GM19239 (cell line): ENCODE measurements around the gene MAGIX.
A peak's percentile ranks its signal among the peaks of the same experiment; 100 is the strongest.

Source experiments
- DNase-seq: peaks from one replicate; pipeline ENCODE4 v3.0.0; 2011; ENCODE audit warnings: low spot score; ENCODE audit not compliant: insufficient read length
- FAIRE-seq: peaks from 2 replicates; lab custom pipeline; 2011; peaks lifted over from hg19 to GRCh38; lab: Jason Lieb, UNC

The MAGIX gene

GRCh38 chrX:49199906-49200771, 37.6 kb downstream of the MAGIX start, which contains the start of gene SYP:
Gene SYP, minus strand, starts transcription at chrX:49200193. Its CDS starts 7 bp downstream, at chrX:49200186.
- FAIRE-seq (peak; percentile 92), DNase-seq (peak; percentile 77)

GRCh38 chrX:49202022-49202421, 39.5 kb downstream of the MAGIX start:
- no peak for DNase-seq
- no peak for FAIRE-seq

DNA sequence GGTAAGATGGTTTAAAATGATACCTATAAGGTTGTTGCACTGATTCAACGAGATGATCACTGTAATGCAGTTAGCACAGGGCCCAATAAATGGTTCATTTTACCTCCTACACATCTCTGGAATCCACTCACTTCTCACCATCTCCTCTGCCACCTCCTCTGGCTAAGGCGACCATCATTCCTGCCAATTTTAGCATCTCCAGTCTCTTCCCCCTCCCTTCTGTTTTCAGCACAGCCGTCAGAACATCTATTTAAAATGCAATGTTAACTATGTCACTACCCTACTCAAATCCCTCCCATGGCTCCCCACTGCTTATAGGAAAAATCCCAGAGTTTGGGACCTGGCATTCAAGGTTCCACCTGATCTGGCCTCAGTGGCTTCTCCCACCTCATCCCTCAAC, 41.0 kb downstream of the MAGIX start:
- FAIRE-seq (no peak), DNase-seq (no peak)

DNA sequence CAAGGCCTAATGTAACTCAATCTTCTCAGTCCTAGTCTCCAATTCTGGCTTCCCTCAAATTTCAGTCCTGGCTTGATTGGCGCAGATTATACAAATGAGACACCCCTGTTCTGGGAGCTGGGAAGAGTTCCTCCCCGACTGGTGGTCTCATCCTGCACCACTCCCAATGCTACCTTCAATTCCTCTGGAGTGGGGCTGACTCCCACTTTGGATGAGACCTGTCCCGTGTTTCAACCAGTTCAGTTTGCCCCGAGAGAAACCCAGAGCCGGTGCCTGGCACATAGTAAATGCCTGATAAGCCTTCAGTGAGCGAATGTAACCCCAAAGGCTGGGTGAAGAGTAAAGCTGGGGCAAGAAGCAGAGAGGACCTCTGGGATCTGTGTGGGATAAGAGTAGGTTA, 41.5 kb downstream of the MAGIX start:
- DNase-seq (no peak), FAIRE-seq (no peak)

DNA sequence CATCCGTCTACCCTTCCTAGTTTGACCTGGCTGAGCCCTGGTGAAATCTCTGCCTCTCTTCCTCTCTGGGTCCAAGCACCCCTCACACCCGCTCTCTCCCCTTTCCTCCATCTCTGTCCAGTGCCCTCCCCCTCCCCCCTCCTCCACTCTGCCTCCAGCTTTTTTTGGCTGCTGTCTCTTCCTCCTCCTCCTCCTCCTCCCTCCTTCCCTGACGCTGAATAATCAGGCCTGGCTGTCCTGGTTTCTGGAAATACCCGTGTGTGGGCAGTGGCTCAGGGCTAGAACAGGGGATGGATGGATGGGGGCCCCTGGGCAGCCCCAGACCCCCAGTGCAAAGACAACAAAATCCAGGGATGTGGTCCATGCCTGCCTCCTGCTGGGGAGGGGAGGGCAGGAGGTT, 42.2 kb downstream of the MAGIX start:
- no peak for FAIRE-seq
- no peak for DNase-seq

GRCh38 chrX:49205443-49205842, 42.9 kb downstream of the MAGIX start:
- DNase-seq (no peak), FAIRE-seq (no peak)

DNA sequence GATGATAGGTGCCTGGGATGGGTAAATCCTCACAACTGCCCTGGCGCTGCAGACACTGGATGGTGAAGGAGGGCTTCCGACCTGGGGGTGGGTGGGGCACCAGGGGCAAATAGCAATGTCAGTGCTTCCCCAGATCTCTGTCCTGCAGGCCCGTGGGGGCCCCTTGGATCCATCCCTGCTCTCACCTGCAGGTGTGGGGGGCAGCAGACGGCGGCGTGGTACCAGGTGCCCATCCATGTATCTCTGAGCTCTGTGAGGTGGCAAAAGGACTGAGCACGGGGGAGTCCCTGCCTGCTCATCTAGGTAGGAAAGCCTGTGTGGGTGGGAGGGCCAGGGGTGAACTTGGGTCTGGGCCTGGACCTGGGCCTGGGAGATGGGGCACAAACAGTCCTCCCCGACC, 44.0 kb downstream of the MAGIX start:
- FAIRE-seq, result no peak
- no peak for DNase-seq

DNA sequence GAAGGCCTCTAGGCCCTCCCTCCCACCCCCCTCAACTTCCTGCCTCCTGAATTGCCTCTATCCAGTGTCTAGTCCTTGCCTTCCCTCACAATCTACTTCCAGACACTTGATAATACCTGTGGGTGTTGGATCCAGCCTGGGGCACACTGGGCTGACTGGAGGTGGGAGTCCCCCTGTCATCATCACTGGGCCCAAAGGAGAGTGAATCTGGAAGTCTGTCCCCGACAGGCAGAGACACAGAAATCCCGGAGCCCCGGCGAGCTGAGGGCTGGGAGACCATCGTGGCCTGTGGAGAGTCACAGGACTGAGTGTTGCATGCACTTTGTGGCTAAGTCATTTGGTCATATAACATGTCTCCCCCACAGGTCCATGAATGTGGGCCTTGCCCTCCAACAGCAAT, 45.8 kb downstream of the MAGIX start:
- no peak for FAIRE-seq
- DNase-seq, result no peak

- DNase-seq (no peak), FAIRE-seq (no peak)
Measured at GRCh38 chrX:49209434-49210251, 47.1 kb downstream of the MAGIX start.

DNA sequence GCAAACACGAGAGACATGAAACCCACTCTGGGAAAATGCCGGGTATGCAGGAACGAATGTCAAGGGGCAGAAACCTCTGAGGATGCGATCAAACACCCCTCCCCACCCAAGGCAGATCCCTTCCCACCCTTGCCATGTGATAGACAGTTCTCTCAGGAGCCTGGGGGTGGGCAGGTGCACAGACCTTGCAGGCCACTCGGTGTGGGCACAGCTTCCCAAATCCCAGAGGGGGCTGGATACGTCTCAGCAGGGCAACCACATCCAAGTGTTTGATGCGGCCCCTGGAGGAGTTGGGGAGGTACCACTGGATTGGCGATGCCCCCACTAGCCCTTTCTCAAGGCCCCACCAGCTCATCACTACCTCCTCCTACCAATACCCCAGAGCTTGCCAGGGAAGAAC, 47.8 kb downstream of the MAGIX start:
- FAIRE-seq, result no peak
- no peak for DNase-seq

DNA sequence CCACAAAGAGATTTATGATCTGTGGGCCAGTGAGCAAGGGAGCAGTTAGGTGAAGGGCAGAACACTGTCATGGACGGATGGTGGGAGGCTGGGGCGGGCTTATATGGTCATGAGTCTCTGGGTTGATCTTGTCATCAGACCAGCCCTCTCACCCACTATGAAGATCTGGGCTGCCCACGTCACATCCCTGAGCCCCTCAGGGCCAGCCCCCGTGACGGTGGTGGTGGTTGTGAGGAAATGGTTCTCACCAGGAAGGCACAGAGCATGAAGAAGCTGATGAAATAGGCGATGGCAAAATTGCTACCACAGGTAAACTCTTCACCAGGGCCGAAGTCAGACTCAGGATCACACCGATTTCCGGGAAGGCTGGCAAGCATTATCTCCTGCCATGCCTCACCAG, 48.5 kb downstream of the MAGIX start:
- FAIRE-seq, result no peak
- DNase-seq, result no peak

DNA sequence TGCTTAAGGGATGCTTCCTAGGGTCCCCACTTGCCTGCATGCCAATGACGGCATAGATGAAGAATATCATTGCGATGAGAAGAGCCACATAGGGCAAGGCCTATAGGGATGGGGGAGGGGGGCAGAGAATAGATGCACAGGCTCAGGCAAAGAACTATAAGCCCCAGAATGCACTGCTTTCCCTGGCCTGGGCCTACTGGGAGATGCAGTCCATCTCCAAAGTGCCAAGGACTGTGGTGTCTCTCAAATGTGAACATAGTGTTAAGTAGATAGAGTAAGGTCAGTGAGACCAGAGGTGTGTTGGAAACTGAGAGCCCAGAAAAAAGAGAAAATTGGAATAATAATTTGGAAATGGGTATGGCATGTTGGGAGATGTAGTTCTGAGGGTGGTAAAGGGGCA, 49.7 kb downstream of the MAGIX start:
- DNase-seq, result no peak
- FAIRE-seq, result no peak

- no peak for FAIRE-seq
Measured at GRCh38 chrX:49212861-49213260, 50.3 kb downstream of the MAGIX start.

DNA sequence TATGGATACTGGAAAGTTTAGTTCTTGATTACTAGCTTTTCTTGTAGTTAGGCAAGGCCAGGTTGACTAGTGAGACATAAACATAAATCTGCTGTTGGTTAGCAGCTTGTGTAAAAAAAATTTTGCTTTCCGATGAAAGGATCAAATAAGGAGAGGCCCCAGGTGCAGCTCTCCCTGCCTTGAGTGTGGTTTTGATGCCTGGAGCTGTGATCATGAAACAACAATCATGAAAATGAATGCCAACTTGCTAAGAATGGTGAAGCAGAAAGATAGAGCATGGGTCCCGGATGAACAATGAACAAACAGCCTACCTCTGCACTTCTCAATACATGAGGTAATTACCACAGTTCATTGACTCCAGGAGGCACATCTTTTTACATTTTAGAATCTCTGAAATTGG, 51.9 kb downstream of the MAGIX start:
- DNase-seq (no peak), FAIRE-seq (no peak)

More at GRCh38 chrX:49212861-49213260, 50.3 kb downstream of the MAGIX start:
- DNase-seq, result no peak

GRCh38 chrX:49214996-49215526, 52.5 kb downstream of the MAGIX start:
- no peak for DNase-seq
- no peak for FAIRE-seq
